ENCODE measurements around the gene FNBP1. TPM values are rescaled to one million over a fixed set of nuclear protein-coding genes. Genes with fewer than 3 reads are reported as not detected.

Gene FNBP1
- total RNA-seq, 1 experiment from 2014 or later, result 36.5 TPM

DNA sequence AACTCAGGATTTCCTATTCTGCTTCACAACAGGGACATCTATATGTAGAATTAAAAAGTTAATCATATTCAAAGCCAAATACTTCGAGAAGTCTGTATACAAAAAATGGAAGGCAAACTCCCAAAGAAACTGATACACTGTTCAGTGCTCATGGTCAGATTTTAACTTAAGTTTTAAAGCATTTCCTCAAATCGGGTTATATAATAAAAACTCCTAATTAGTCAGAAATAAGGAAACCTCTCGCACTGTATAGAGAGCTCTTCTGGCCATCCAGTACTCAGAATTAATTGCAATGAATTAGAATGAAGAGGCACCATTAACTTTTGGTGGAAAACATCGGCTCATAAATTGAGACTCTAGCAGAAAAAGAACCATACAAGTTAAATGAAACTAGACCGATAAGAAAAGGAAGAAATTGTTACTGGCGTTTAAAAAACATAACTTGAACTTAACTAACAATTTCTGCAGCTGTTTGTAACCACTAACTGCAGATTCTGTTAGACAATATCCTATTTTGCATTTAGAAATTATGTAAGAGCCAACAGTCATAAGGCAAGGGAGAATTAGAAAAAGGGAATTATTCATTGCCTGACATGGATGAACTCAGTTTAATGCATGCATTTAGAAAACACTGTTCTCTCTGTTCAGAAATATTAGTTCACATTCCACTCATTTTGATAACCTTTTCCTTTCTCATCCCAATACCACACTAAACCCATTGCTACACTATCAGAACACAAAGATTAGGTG lies 96.6 kb downstream of the FNBP1 start:
- no peak overlapping the region for H3K27ac Mint-ChIP-seq

More for the DNA sequence above, 96.6 kb downstream of the FNBP1 start:
- Histone ChIP-seq H3K9me3 (ENCODE audit: control insufficient read depth, low read depth, low read length) (peaks cover 5% of the 10 kb centered on the region), H4K8ac (replicated peaks; ENCODE audit: insufficient read length, low read depth, low read length) (no peak overlapping the region), H3K27me3 (ENCODE audit: insufficient read depth, low read length) (no peaks in the 10 kb centered on the region), H3K23ac (ENCODE audit: insufficient read length, low read depth, low read length) (no peak overlapping the region), H3K14ac (ENCODE audit: insufficient read depth, low read length) (no peak overlapping the region), H3K79me2 (ENCODE audit: insufficient read depth, low read length) (no peaks in the 10 kb centered on the region), H3K56ac (ENCODE audit: insufficient read length, low read depth, low read length) (no peak overlapping the region), H3K27ac (ENCODE audit: insufficient read length, low read depth, low read length) (no peak overlapping the region), H4K20me1 (ENCODE audit: control insufficient read depth, insufficient read depth, insufficient read length) (no peaks in the 10 kb centered on the region), H2AK5ac (ENCODE audit: insufficient read length, low read length) (no peak overlapping the region), H3K4ac (ENCODE audit: low read depth, low read length) (no peak overlapping the region), H3K4me2 (ENCODE audit: insufficient read depth, insufficient read length, low read length) (no peak overlapping the region), H2AFZ (ENCODE audit: low read length) (no peak overlapping the region), H3K9ac (ENCODE audit: extremely low read depth, insufficient read length, low read length) (no peak overlapping the region), H3K18ac (ENCODE audit: insufficient read length, low read depth, low read length) (no peak overlapping the region), H2BK15ac (ENCODE audit: low read depth, low read length) (no peak overlapping the region), H3K79me1 (ENCODE audit: insufficient read depth, low read depth, low read length, poor library complexity, severe bottlenecking) (no peaks in the 10 kb centered on the region), H2BK5ac (ENCODE audit: insufficient read length, low read length) (no peak overlapping the region), H2BK20ac (ENCODE audit: low read depth, low read length, poor library complexity, severe bottlenecking) (no peak overlapping the region), H3T11ph (ENCODE audit: low read length) (no peak overlapping the region), H2BK120ac (ENCODE audit: low read depth, low read length, poor library complexity, severe bottlenecking) (no peak overlapping the region), H3K23me2 (ENCODE audit: insufficient read length, low read depth, low read length, poor library complexity, severe bottlenecking) (no peaks in the 10 kb centered on the region), H3K4me1 (ENCODE audit: insufficient read depth, low read length) (no peaks in the 10 kb centered on the region), H4K91ac (ENCODE audit: insufficient read length, low read depth, low read length) (no peak overlapping the region), H2BK12ac (ENCODE audit: insufficient read length, low read depth, low read length) (no peak overlapping the region), H4K5ac (ENCODE audit: insufficient read length, low read depth, low read length) (no peak overlapping the region)
- Mint-ChIP-seq H3K4me1 (no peaks in the 10 kb centered on the region), H3K27me3 (ENCODE audit: low read depth) (no peaks in the 10 kb centered on the region), H3K36me3 (ENCODE audit: insufficient read depth in 1 of 3, low read depth in 3 of 3) (peaks cover 14 to 21% (median 18%) of the 10 kb centered on the region in 3 experiments), H3K4me3 (no peak overlapping the region), H3K9me3 (peaks cover 12% of the 10 kb centered on the region in 2 experiments)
- DNase-seq, result no peak
- TF ChIP-seq, protein P1, sequence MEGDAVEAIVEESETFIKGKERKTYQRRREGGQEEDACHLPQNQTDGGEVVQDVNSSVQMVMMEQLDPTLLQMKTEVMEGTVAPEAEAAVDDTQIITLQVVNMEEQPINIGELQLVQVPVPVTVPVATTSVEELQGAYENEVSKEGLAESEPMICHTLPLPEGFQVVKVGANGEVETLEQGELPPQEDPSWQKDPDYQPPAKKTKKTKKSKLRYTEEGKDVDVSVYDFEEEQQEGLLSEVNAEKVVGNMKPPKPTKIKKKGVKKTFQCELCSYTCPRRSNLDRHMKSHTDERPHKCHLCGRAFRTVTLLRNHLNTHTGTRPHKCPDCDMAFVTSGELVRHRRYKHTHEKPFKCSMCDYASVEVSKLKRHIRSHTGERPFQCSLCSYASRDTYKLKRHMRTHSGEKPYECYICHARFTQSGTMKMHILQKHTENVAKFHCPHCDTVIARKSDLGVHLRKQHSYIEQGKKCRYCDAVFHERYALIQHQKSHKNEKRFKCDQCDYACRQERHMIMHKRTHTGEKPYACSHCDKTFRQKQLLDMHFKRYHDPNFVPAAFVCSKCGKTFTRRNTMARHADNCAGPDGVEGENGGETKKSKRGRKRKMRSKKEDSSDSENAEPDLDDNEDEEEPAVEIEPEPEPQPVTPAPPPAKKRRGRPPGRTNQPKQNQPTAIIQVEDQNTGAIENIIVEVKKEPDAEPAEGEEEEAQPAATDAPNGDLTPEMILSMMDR (conservative IDR thresholded peaks at IDR 0.05), result no peak
- whole genome bisulfite sequencing (ENCODE audit: extremely low coverage, insufficient read length, low lambda C conversion rate), result no CpG with 5 or more reads among the region's 6 CpGs
